ENCODE data around the gene TMEM204.

The TMEM204 gene

DNA sequence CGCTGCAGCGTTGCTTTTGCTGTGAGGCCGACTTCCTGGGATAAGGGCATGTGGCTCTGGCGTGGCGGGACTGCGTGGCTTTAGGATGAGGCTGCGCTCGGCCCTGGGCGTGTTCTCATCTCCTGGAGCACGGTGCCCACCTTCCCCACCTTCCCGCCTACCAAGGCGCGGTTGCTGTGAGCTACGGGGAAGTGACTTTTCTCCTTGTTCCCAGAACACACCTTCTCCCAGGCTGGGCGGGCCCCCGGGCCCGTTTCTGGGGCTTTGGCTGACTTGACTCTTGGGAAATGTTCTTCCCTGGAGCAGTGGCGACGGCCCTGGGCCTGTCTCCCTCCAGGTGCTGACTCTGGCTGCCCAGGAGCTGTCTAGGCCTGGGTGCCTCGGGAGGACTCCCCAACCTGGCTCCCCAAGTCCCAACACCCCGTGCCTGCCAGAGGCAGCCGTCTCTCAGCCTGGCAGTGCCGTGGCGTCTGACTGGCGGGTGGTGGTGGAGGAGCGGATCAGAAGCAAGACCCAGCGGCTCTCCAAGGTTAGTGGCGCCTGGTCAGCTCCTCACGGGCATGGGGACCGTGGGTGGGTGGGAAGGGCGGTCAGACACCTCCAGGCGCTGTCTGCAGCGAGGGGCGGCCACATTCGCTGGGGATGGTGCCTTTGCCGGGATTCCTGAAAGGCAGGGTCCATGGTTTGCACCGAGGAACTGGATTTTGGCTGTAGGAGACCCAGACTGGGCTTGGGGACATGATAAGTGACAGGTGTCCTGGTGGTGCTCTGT lies 28.2 kb upstream of the TMEM204 start:
- TF ChIP-seq, protein P1, sequence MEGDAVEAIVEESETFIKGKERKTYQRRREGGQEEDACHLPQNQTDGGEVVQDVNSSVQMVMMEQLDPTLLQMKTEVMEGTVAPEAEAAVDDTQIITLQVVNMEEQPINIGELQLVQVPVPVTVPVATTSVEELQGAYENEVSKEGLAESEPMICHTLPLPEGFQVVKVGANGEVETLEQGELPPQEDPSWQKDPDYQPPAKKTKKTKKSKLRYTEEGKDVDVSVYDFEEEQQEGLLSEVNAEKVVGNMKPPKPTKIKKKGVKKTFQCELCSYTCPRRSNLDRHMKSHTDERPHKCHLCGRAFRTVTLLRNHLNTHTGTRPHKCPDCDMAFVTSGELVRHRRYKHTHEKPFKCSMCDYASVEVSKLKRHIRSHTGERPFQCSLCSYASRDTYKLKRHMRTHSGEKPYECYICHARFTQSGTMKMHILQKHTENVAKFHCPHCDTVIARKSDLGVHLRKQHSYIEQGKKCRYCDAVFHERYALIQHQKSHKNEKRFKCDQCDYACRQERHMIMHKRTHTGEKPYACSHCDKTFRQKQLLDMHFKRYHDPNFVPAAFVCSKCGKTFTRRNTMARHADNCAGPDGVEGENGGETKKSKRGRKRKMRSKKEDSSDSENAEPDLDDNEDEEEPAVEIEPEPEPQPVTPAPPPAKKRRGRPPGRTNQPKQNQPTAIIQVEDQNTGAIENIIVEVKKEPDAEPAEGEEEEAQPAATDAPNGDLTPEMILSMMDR (IDR thresholded peaks at IDR 0.05; ENCODE audit: extremely low read depth, insufficient read depth, missing control alignments), result no peak
- in situ Hi-C loops (cut with MboI; ENCODE audit: low pct_unique_long_range_greater_than_20kb, low sequenced_read_pairs, unreplicated experiment), result no loop called here
- DNase-seq (ENCODE audit: low spot score), result no peak

DNA sequence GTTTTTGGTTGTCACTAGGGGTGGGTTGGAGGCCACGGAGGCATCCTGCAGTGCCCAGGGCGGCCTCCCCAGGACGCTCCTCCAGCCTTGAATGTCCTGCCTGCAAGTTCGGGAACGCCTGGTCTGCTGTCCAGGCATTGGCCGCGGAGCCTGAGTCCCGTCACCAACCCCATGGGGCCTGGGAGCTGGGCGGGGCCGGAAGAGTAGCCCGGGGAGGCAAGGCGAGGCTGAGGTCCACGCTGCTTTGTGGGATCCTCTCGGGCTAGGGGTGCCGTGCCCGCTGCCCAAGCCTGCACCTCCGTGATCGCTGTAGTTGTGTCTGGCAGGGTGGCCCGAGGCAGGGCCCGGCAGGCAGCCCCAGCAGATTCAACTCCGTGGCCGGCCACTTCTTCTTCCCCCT lies 27.6 kb upstream of the TMEM204 start:
- TF ChIP-seq, protein P1 (IDR thresholded peaks at IDR 0.05; ENCODE audit: extremely low read depth, insufficient read depth, missing control alignments), result no peak
- no peak for DNase-seq (ENCODE audit: low spot score)
- in situ Hi-C loops (cut with MboI; ENCODE audit: low pct_unique_long_range_greater_than_20kb, low sequenced_read_pairs, unreplicated experiment), result no loop called here

DNA sequence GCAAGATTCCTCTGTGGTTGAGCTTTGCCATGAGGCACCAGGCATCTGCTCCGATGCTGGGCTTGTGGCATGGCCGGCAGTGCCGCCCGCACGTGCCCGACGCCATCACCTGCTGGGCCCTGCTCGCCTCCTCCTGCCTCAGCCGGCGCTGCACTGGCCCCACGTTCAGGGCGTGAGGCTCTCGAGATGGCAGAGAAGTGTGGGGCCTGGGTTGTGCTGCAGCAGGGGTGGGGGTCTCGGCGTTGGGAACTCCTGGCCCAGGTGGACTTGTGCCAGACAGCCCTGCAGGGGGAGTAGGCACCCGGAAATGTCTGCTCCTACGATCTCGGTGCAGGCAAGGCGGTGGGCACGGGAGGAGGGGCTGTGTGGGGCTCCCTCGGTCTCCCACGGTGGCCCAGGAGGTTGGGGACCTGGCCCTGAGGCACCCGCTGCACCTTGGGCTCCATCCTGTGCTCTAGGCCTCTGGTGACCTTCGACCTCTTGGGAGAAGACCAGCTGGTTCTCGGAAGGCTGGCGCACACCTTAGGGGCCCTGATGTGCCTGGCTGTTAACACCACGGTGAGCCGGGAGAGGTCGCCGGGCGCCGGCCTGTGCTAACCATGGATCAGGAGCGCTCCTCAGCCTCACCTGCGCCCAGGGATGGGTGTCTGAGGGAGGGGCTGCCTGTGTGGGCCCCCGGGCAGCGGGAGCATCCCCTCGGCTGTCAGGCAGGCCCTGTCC lies 26.8 kb upstream of the TMEM204 start:
- in situ Hi-C loops (cut with MboI; ENCODE audit: low pct_unique_long_range_greater_than_20kb, low sequenced_read_pairs, unreplicated experiment), result no loop called here
- no peak for DNase-seq (ENCODE audit: low spot score)
- TF ChIP-seq, protein P1 (IDR thresholded peaks at IDR 0.05; ENCODE audit: extremely low read depth, insufficient read depth, missing control alignments), result no peak

DNA sequence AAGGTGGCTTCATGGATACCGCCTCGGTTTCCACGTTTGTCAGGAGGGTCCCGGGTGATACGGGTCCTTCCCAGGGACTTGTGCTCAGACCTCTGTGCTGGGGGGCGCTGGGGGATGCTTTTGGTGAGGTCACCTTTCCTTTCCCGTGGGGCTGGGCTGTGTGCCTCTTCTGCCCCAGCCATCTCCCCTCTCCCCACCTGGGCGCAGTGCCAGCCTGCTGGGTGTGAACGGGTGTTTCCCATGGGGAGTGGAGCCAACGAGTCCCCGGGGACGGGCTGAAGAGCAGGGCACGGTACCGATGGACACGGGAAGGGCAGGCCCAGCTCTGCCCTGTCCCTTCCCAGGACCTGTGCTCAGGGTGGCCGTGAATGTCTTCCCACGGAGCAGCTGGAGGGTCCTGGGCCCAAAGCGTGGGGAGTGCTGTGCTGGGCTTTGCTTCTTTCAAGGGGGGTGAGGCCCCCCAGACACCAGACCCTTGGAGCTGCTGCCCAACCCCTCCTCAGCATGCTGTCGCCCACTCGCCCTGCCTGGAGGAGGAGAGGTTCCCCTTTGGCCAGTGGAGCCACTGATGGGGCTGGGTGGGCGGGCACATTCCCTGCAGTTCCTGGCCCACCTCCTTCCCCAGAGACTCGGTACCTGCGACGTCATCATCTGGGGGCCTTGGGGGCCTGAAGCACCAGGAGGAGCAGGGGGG lies 24.8 kb upstream of the TMEM204 start:
- TF ChIP-seq, protein P1 (IDR thresholded peaks at IDR 0.05; ENCODE audit: extremely low read depth, insufficient read depth, missing control alignments), result no peak
- in situ Hi-C loops (cut with MboI; ENCODE audit: low pct_unique_long_range_greater_than_20kb, low sequenced_read_pairs, unreplicated experiment), result no loop called here
- DNase-seq (ENCODE audit: low spot score), result no peak

DNA sequence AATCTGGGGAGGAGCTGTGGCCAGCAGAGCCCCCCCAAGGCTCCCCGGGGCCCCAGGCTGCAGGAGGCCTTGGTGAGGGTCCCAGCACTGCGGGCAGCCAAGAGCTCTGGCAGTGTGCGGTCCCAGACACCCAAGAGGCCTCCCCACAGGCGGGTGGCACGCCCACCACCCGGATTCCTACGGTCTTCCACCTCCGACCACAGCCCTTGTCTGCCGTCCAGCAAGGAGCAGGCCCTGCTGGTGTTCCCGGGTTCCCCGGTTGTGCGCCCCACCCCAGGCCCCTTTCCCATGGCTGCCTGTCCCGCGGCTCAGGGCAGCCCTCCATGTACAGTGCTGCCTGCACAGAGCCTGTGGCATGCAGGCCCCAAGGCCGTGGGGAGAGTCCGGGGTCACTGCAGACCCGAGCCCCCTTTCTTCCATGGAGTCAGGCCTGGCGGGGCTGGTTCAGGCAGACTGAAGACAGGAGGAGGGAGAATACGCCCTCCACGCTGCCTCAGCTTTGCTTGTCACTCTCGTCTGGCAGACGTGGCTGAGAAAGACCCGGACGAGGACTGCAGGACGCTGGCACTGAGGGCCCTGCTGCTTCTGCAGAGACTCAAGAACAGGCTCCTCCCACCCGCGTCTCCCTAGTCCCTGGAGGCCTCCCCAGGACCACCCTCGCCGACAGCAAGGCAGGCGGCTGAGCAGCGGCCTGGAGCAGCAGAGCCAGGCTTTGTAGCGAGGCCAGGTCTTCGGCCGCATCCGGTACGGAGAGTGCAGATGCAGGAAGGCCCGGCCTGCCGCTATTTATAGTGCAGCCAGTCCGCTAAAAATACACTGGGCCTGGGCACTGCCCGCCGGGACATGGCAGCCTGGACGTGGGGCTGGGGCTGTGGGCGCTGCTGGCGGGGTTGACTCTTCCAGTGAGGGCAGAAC lies 23.9 kb upstream of the TMEM204 start:
- DNase-seq (ENCODE audit: low spot score), result no peak
- in situ Hi-C loops (cut with MboI; ENCODE audit: low pct_unique_long_range_greater_than_20kb, low sequenced_read_pairs, unreplicated experiment), result no loop called here
- TF ChIP-seq, protein P1 (IDR thresholded peaks at IDR 0.05; ENCODE audit: extremely low read depth, insufficient read depth, missing control alignments), result no peak

DNA sequence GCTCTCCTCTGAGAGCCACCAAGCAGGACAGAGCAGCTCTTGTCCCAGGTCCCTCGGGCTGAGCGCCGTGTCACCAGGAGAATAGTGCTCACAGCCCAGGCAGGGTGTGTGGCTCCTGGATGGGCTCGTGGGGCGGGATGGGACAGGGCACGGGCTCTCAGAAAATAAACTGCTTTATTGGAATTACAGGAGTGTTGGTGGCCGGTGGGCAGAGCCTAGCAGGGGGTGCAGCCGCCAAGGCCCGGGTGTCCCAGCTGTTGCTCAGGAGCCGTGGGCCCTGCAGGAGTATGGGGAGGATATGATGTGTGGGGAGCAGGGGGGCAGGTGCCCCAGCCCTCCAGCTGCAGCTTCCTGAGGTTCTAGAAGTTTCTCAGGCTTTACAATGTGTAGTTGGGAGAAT lies 23.2 kb upstream of the TMEM204 start:
- no peak for DNase-seq (ENCODE audit: low spot score)
- in situ Hi-C loops (cut with MboI; ENCODE audit: low pct_unique_long_range_greater_than_20kb, low sequenced_read_pairs, unreplicated experiment), result no loop called here
- TF ChIP-seq, protein P1 (IDR thresholded peaks at IDR 0.05; ENCODE audit: extremely low read depth, insufficient read depth, missing control alignments), result no peak

Measured in GM13977 (cell line).